PC-3 (cell line): ENCODE results near the gene TNNC1. TPM values are rescaled to one million over a fixed set of nuclear protein-coding genes. Genes with fewer than 3 reads are reported as not detected.

Experiments used
- ATAC-seq: fragments of 200-7000 bp; cut with Tn5 transposase; 2 replicates; pipeline ENCODE4 v1.9.1; 2020; ENCODE audit warnings: mild to moderate bottlenecking, moderate library complexity
- BruUV-seq: library from RNA; stranded (reverse); fragments of 400-500 nt; replicated peaks from 2 replicates; lab custom pipeline; 2021; lab: Mats Ljungman, UMichigan
- CTCF ChIA-PET: fragments of 300-600 bp; sonication (Branson Sonifier 250); formaldehyde crosslinking; loops from one replicate; lab custom pipeline; 2022; ENCODE audit warnings: antibody characterized with exemption; lab: Charles Lee
- POLR2A ChIA-PET: fragments of 300-600 bp; sonication (Branson Sonifier 250); formaldehyde crosslinking; loops from one replicate; lab custom pipeline; 2022; ENCODE audit warnings: antibody characterized with exemption; ENCODE audit not compliant: unreplicated experiment; lab: Charles Lee
- DNase-seq: peaks from one replicate; pipeline ENCODE4 v3.0.0-alpha.2; 2015
- H2AFZ ChIP-seq: fragments of 300-600 bp; sonication (generic); 2 replicates; pipeline ENCODE4 v1.6.0; 2016; ENCODE audit warnings: antibody characterized with exemption, low read length
- H3F3A ChIP-seq: fragments of 300-600 bp; sonication (generic); one replicate; pipeline ENCODE4 v1.6.0; 2017; ENCODE audit warnings: antibody characterized with exemption, low read length, control low read depth, mild to moderate bottlenecking; ENCODE audit not compliant: unreplicated experiment
- H3K27ac ChIP-seq: fragments of 300-600 bp; sonication (generic); 2 replicates; pipeline ENCODE4 v1.5.1; 2016; ENCODE audit warnings: mild to moderate bottlenecking, low read length
- H3K27me3 ChIP-seq: fragments of 300-600 bp; sonication (generic); 2 replicates; pipeline ENCODE4 v1.6.1; 2016; ENCODE audit warnings: low read length, mixed read lengths
- H3K36me3 ChIP-seq: fragments of 300-600 bp; sonication (generic); 2 replicates; pipeline ENCODE4 v1.6.1; 2016; ENCODE audit warnings: low read depth, mixed run types, low read length, mixed read lengths
- H3K4me1 ChIP-seq: fragments of 300-600 bp; sonication (generic); 2 replicates; pipeline ENCODE4 v1.5.1; 2016; ENCODE audit warnings: low read length; ENCODE audit not compliant: insufficient read depth
- H3K4me2 ChIP-seq: fragments of 300-600 bp; sonication (generic); 2 replicates; pipeline ENCODE4 v1.6.0; 2016; ENCODE audit warnings: low read length
- H3K4me3 ChIP-seq: fragments of 300-600 bp; sonication (generic); 2 replicates; pipeline ENCODE4 v1.5.1; 2016; ENCODE audit warnings: mild to moderate bottlenecking, low read length, mixed read lengths
- H3K79me2 ChIP-seq: fragments of 300-600 bp; sonication (generic); 2 replicates; pipeline ENCODE4 v1.6.1; 2017; ENCODE audit warnings: low read length, mixed read lengths
- H3K9ac ChIP-seq: fragments of 300-600 bp; sonication (generic); 2 replicates; pipeline ENCODE4 v1.6.0; 2016; ENCODE audit warnings: mild to moderate bottlenecking, low read length
- H3K9me2 ChIP-seq: fragments of 300-600 bp; sonication (generic); replicated peaks from 2 replicates; pipeline ENCODE4 v1.6.1; 2016; ENCODE audit warnings: mixed run types, low read length, mixed read lengths
- H3K9me3 ChIP-seq: fragments of 300-600 bp; sonication (generic); 2 replicates; pipeline ENCODE4 v1.6.1; 2016; ENCODE audit warnings: low read length, mixed read lengths
- H4K20me1 ChIP-seq: fragments of 300-600 bp; sonication (generic); 2 replicates; pipeline ENCODE4 v1.6.1; 2016; ENCODE audit warnings: low read length, mixed read lengths
- EZH2 ChIP-seq: fragments of 300-600 bp; sonication (generic); IDR thresholded peaks from one replicate; pipeline ENCODE4 v1.6.1; 2017; ENCODE audit warnings: antibody characterized with exemption, mild to moderate bottlenecking, low read length; ENCODE audit not compliant: unreplicated experiment
- EZH2phosphoT487 ChIP-seq: fragments of 300-600 bp; sonication (generic); IDR thresholded peaks from 2 replicates; pipeline ENCODE4 v1.6.1; 2018; ENCODE audit warnings: mild to moderate bottlenecking, antibody characterized with exemption, low read length, borderline replicate concordance
- intact Hi-C: fragments of 100-400 bp; cut with micrococcal nuclease; formaldehyde crosslinking; loops from 2 replicates; pipeline ENCODE4 v1.9.0; 2023
- total RNA-seq: library from RNA; depleted of rRNA; stranded (reverse); fragments of >200 nt; gene quantifications from 2 replicates; pipeline ENCODE4 v1.2.3, GENCODE V29; 2014
- TF ChIP-seq, protein P1 (sequence below): fragments of 300-600 bp; sonication (generic); conservative IDR thresholded peaks from 2 replicates; pipeline ENCODE4 v1.5.1; 2017; ENCODE audit warnings: antibody characterized with exemption, low read depth, mild to moderate bottlenecking, low read length

Gene TNNC1
- total RNA-seq, 1 experiment from 2014 or later, result 4.9 TPM

DNA sequence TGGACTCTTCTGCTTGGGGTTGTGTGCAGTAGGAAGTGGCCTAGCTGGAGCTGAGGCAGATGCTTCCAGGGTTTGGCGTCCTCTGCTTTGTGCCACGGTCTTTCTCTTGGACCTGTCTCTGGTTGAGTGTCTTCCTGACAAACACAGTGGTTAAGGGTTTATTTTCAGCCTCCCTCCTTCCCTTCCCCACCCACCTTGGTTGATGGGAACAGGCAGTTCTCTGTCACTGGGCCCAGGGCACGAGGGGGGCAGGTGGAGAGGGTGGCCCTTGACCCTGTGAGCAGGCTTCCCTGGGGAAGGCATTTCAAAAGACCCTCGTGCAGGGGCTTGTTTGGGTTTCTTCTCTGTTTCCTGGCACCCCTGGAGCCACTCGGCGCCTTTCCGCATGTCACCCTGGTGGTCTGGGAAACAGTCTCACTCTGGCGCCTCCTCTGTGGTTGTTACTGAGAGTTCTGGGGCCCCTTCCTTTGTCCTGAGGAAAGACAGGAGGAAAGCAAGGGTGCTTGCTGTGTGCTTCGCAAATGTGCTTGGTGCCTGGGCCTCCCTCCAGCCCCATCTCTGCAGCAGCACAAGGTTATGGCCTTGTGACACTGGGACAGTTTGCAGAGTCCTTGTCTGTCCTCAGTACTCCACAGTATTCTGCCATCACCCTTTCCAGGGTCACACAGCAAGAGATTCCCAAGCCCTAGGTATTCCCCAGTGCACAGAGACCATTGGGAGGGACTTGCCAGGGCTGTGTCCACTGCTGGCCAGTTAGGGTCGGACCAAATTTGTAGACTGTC, 31.0 kb upstream of the TNNC1 start:
- Histone ChIP-seq H3K36me3 (peaks cover 34% of the 10 kb centered on the region), H3K79me2 (no peaks in the 10 kb centered on the region), H2AFZ (no peak overlapping the region), H3K9me2 (no peaks in the 10 kb centered on the region), H3F3A (no peaks in the 10 kb centered on the region), H3K4me1 (no peaks in the 10 kb centered on the region), H3K27ac (no peak overlapping the region), H4K20me1 (no peaks in the 10 kb centered on the region), H3K27me3 (no peaks in the 10 kb centered on the region), H3K4me2 (no peak overlapping the region), H3K9me3 (no peaks in the 10 kb centered on the region), H3K9ac (no peak overlapping the region), H3K4me3 (no peak overlapping the region)
- CTCF ChIA-PET, result no interaction called here
- POLR2A ChIA-PET, result no interaction called here
- intact Hi-C loops, result no loop called here
- ATAC-seq (no peak), DNase-seq (no peak)
- TF ChIP-seq, protein P1, sequence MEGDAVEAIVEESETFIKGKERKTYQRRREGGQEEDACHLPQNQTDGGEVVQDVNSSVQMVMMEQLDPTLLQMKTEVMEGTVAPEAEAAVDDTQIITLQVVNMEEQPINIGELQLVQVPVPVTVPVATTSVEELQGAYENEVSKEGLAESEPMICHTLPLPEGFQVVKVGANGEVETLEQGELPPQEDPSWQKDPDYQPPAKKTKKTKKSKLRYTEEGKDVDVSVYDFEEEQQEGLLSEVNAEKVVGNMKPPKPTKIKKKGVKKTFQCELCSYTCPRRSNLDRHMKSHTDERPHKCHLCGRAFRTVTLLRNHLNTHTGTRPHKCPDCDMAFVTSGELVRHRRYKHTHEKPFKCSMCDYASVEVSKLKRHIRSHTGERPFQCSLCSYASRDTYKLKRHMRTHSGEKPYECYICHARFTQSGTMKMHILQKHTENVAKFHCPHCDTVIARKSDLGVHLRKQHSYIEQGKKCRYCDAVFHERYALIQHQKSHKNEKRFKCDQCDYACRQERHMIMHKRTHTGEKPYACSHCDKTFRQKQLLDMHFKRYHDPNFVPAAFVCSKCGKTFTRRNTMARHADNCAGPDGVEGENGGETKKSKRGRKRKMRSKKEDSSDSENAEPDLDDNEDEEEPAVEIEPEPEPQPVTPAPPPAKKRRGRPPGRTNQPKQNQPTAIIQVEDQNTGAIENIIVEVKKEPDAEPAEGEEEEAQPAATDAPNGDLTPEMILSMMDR, result no peak
- no peak for TF ChIP-seq EZH2phosphoT487
- no peak for TF ChIP-seq EZH2
- BruUV-seq, result no TSS peak

DNA sequence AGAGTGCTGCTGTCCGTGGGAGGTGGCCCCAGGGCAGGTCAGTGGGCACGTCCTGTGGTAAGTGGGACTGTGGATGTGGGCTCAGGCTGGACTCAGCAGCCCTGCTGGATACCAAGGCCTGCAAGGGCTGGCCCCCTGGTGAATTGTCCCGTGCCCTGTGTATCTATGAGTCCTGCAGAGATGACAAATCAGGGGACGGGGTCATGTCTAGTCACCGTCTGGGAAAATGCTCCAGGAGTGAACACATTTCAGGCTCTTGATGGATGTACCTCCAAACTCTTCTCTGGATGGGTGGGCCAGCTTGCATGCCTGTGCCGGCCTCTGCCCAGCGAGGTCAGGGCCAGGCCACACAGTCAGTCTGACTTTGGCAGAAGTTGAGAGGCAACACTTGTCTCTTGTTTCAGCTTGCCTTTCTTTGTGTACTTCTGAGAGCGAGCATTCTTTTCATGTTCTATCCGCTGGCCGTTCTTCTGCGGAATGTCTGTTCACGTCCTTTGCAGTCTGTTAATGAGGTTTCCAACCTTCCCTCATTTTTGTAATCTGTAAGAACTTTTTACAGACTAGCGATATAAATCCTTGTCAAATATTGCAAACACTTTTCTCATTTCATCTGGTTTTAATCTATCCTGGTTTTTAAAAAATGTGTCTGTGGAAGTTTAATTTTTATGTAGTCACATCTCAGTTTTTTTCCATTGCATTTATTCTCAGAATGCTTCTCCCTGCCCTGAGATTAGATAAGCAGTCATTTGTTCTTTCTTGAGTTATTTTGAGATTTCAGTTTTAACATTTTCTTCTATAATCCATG, 29.9 kb upstream of the TNNC1 start:
- intact Hi-C loops, result no loop called here
- ChIA-PET POLR2A (no interaction called here), CTCF (no interaction called here)
- Histone ChIP-seq H3K36me3 (peaks cover 45% of the 10 kb centered on the region), H3K9ac (no peak overlapping the region), H3K4me1 (no peaks in the 10 kb centered on the region), H3K9me3 (no peaks in the 10 kb centered on the region), H3K27me3 (no peaks in the 10 kb centered on the region), H3F3A (no peaks in the 10 kb centered on the region), H3K27ac (no peak overlapping the region), H3K4me3 (no peak overlapping the region), H2AFZ (no peak overlapping the region), H3K4me2 (no peak overlapping the region), H3K79me2 (no peaks in the 10 kb centered on the region), H3K9me2 (no peaks in the 10 kb centered on the region), H4K20me1 (no peaks in the 10 kb centered on the region)
- no peak for DNase-seq
- no peak for ATAC-seq
- TF ChIP-seq, protein P1, result no peak
- no peak for TF ChIP-seq EZH2
- TF ChIP-seq EZH2phosphoT487, result no peak
- no TSS peak for BruUV-seq
